NB4 (cell line): ENCODE results near the gene PKM.

Experiments used
- DNase-seq: peaks from one replicate; pipeline ENCODE4 v3.0.0; 2010; ENCODE audit warnings: low read depth
- H3K4me3 ChIP-seq: one replicate; pipeline ENCODE4 v1.5.1; 2011; ENCODE audit warnings: mild to moderate bottlenecking, low read depth, low read length, moderate library complexity
- CTCF ChIP-seq: IDR thresholded peaks from one replicate; pipeline ENCODE4 v1.5.1; 2012; ENCODE audit warnings: low read depth, low read length
- MAX ChIP-seq: IDR thresholded peaks from 2 replicates; pipeline ENCODE4 v1.6.1; 2011; ENCODE audit warnings: low read depth, low read length
- MYC ChIP-seq: IDR thresholded peaks from 2 replicates; pipeline ENCODE4 v1.6.1; 2011; ENCODE audit warnings: low read depth, low read length
- POLR2A ChIP-seq: IDR thresholded peaks from 2 replicates; pipeline ENCODE4 v1.6.1; 2011; ENCODE audit warnings: mild to moderate bottlenecking; ENCODE audit not compliant: insufficient read length; ENCODE audit errors: extremely low read depth

PKM gene

GRCh38 chr15:72231833-72232478 lies 966 bp upstream of the PKM start:
- peak; percentile 36 for DNase-seq
- H3K4me3 ChIP-seq, result peak overlapping the region; percentile 67
- no peak for TF ChIP-seq CTCF
- TF ChIP-seq MAX, result 0 out of 2 replicates have a peak, but pooled peaks have one; percentile 13
- no peak for TF ChIP-seq MYC
- no peak for TF ChIP-seq POLR2A

GRCh38 chr15:72230197-72231065 lies 559 bp downstream of the PKM start:
- H3K4me3 ChIP-seq, result peak overlapping the region; percentile 83
- TF ChIP-seq POLR2A (peak; percentile 26), MYC (peak; percentile 70), MAX (peak; percentile 36; the same call in 1 of the 2 replicates), CTCF (no peak)
- DNase-seq, result peak; percentile 92

GRCh38 chr15:72229947-72230196 lies 1.1 kb downstream of the PKM start:
- TF ChIP-seq MAX (no peak), POLR2A (no peak), MYC (no peak), CTCF (no peak)
- no peak for DNase-seq
- peak overlapping the region; percentile 83 for H3K4me3 ChIP-seq

- peak; percentile 37 for DNase-seq
- TF ChIP-seq MYC, result 0 out of 2 replicates have a peak, but pooled peaks have one; percentile 20
- TF ChIP-seq MAX, result peak; percentile 81
- no peak for TF ChIP-seq POLR2A
- peak overlapping the region; percentile 83 for H3K4me3 ChIP-seq
Observed at GRCh38 chr15:72229076-72229946, 1.7 kb downstream of the PKM start.

GRCh38 chr15:72227720-72228119 lies 3.3 kb downstream of the PKM start:
- TF ChIP-seq MAX (no peak), MYC (no peak), CTCF (no peak), POLR2A (no peak)
- H3K4me3 ChIP-seq, result peak overlapping the region; percentile 66
- peak; percentile 66 for DNase-seq
